ENCODE measurements around the gene FANK1. TPM values are rescaled to one million over a fixed set of nuclear protein-coding genes. Genes with fewer than 3 reads are reported as not detected.
"Not testable (repeated sequence)": the region's sequence is repeated elsewhere in the genome, so short reads cannot be mapped to it uniquely, and the experiment has no call there.

The FANK1 gene
- total RNA-seq, 2 donors from 2014 or later, result not detected

GRCh38 chr10:125962200-125962599, 65.8 kb downstream of the FANK1 start:
- TF ChIP-seq, protein P1, sequence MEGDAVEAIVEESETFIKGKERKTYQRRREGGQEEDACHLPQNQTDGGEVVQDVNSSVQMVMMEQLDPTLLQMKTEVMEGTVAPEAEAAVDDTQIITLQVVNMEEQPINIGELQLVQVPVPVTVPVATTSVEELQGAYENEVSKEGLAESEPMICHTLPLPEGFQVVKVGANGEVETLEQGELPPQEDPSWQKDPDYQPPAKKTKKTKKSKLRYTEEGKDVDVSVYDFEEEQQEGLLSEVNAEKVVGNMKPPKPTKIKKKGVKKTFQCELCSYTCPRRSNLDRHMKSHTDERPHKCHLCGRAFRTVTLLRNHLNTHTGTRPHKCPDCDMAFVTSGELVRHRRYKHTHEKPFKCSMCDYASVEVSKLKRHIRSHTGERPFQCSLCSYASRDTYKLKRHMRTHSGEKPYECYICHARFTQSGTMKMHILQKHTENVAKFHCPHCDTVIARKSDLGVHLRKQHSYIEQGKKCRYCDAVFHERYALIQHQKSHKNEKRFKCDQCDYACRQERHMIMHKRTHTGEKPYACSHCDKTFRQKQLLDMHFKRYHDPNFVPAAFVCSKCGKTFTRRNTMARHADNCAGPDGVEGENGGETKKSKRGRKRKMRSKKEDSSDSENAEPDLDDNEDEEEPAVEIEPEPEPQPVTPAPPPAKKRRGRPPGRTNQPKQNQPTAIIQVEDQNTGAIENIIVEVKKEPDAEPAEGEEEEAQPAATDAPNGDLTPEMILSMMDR (IDR thresholded peaks at IDR 0.05), result no peak
- no peaks in the 10 kb centered on the region for H3K4me1 ChIP-seq (ENCODE audit: control insufficient read depth in 1 of 2, low read depth in 2 of 2)
- DNase-seq (ENCODE audit: low spot score) (no peak), ATAC-seq (ENCODE audit: insufficient number of reproducible peaks, low FRiP score, low read depth) (no peak)
- no peak overlapping the region for H3K4me3 ChIP-seq
- H3K27me3 ChIP-seq (replicated peaks; ENCODE audit: insufficient read depth), result no peaks in the 10 kb centered on the region
- H3K27ac ChIP-seq, result no peak overlapping the region
- H3K36me3 ChIP-seq, result no peaks in the 10 kb centered on the region
- H3K9me3 ChIP-seq, result no peaks in the 10 kb centered on the region

DNA sequence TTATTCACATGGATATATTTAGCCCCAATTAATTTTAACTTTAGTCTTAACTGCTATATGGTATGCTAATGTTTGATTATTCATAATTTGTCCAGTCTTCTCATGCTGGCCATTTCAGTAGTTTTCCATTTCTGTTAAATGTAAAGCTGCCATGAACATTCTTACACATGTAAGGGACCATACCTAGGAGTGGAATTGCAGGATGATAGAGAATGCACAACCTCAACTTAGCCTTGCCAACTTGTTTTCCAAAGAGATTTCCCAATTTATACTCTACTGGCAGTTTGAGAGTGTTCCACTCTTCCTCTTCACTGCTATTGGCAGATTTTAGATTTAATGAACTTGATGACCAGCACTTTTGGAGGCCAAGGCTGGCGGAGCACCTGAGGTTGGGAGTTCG, 68.2 kb downstream of the FANK1 start:
- Histone ChIP-seq H3K27ac (no peak overlapping the region), H3K9me3 (no peaks in the 10 kb centered on the region), H3K4me1 (ENCODE audit: control insufficient read depth in 1 of 2, low read depth in 2 of 2) (no peaks in the 10 kb centered on the region), H3K36me3 (no peaks in the 10 kb centered on the region), H3K27me3 (replicated peaks; ENCODE audit: insufficient read depth) (no peaks in the 10 kb centered on the region), H3K4me3 (no peak overlapping the region)
- DNase-seq (ENCODE audit: low spot score), result no peak
- ATAC-seq (ENCODE audit: insufficient number of reproducible peaks, low FRiP score, low read depth), result no peak
- TF ChIP-seq, protein P1 (IDR thresholded peaks at IDR 0.05), result no peak

GRCh38 chr10:125967533-125967932, 71.2 kb downstream of the FANK1 start:
- Histone ChIP-seq H3K36me3 (no peaks in the 10 kb centered on the region), H3K4me3 (no peak overlapping the region), H3K9me3 (no peaks in the 10 kb centered on the region), H3K4me1 (ENCODE audit: control insufficient read depth in 1 of 2, low read depth in 2 of 2) (no peaks in the 10 kb centered on the region), H3K27me3 (replicated peaks; ENCODE audit: insufficient read depth) (no peaks in the 10 kb centered on the region), H3K27ac (no peak overlapping the region)
- no peak for ATAC-seq (ENCODE audit: insufficient number of reproducible peaks, low FRiP score, low read depth)
- DNase-seq (ENCODE audit: low spot score), result no peak
- TF ChIP-seq, protein P1 (IDR thresholded peaks at IDR 0.05), result no peak

DNA sequence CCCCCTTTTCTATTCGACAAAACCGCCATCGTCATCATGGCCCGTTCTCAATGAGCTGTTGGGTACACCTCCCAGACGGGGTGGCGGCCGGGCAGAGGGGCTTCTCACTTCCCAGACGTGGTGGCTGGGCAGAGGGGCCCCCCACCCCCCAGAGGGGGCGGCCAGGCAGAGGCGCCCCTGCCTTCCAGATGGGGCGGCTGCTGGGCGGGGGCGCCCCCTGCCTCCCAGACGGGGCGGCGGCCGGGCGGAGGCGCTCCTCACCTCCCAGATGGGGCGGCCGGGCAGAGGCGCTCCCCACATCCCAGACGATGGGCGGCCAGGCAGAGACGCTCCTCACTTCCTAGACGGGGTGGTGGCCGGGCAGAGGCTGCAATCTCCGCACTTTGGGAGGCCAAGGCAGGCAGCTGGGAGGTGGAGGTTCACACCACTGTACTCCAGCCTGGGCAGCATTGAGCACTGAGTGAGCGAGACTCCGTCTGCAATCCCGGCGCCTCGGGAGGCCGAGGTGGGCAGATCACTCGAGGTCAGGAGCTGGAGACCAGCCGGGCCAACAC, 73.8 kb downstream of the FANK1 start:
- not testable (repeated sequence) for ATAC-seq (ENCODE audit: insufficient number of reproducible peaks, low FRiP score, low read depth); DNase-seq (ENCODE audit: low spot score); H3K27me3 ChIP-seq (replicated peaks; ENCODE audit: insufficient read depth); H3K4me1 ChIP-seq (ENCODE audit: control insufficient read depth in 1 of 2, low read depth in 2 of 2); H3K27ac ChIP-seq; H3K9me3 ChIP-seq; H3K4me3 ChIP-seq; H3K36me3 ChIP-seq

DNA sequence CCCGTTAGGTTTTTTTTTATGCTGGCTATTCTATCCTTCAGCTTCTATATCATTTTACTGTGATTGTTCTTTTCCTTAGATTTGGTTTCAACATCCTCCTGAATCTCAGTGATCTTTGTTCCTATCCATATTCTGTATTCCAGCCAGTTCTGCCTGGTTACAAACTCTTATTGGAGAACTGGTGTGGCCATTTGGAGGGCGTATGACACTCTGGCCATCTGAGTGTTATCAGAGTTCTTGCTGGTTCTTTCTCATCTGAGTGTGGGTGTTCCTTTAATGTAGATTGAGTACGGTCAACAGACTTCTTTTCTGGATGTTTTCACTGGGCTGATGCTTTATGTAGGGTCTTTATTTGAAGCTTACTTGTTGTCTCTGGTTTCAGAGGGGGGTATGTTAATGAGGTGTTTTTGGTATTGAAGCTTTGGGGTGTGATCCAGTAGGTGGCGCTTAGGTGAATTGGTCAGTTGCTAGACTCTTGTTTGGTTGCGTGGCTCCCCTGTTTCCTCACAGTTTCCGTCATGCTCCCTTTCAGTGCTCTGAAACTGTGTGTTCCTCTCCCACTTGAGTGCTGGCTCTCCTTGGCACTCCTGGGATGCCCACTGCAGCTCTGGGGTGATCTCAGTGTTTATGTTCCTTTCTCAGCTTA, 80.7 kb downstream of the FANK1 start:
- no peak overlapping the region for H3K4me3 ChIP-seq
- H3K9me3 ChIP-seq, result no peaks in the 10 kb centered on the region
- DNase-seq (ENCODE audit: low spot score) (no peak), ATAC-seq (ENCODE audit: insufficient number of reproducible peaks, low FRiP score, low read depth) (no peak)
- no peak overlapping the region for H3K27ac ChIP-seq
- H3K4me1 ChIP-seq (ENCODE audit: control insufficient read depth in 1 of 2, low read depth in 2 of 2), result no peaks in the 10 kb centered on the region
- H3K36me3 ChIP-seq, result no peaks in the 10 kb centered on the region
- H3K27me3 ChIP-seq (replicated peaks; ENCODE audit: insufficient read depth), result no peaks in the 10 kb centered on the region
- TF ChIP-seq, protein P1 (IDR thresholded peaks at IDR 0.05), result no peak

GRCh38 chr10:125979976-125980375, 83.6 kb downstream of the FANK1 start:
- H3K4me1 ChIP-seq (ENCODE audit: control insufficient read depth in 1 of 2, low read depth in 2 of 2), result no peaks in the 10 kb centered on the region
- H3K36me3 ChIP-seq, result no peaks in the 10 kb centered on the region
- DNase-seq (ENCODE audit: low spot score), result no peak
- no peaks in the 10 kb centered on the region for H3K27me3 ChIP-seq (replicated peaks; ENCODE audit: insufficient read depth)
- H3K9me3 ChIP-seq, result no peaks in the 10 kb centered on the region
- H3K4me3 ChIP-seq, result no peak overlapping the region
- H3K27ac ChIP-seq, result no peak overlapping the region
- no peak for ATAC-seq (ENCODE audit: insufficient number of reproducible peaks, low FRiP score, low read depth)
- TF ChIP-seq, protein P1 (IDR thresholded peaks at IDR 0.05), result no peak
